ENCODE data around the gene JPH2. TPM values are rescaled to one million over a fixed set of nuclear protein-coding genes. Genes with fewer than 3 reads are reported as not detected.

JPH2 gene
- total RNA-seq, 1 donor from 2014 or later = 0.58 TPM

DNA sequence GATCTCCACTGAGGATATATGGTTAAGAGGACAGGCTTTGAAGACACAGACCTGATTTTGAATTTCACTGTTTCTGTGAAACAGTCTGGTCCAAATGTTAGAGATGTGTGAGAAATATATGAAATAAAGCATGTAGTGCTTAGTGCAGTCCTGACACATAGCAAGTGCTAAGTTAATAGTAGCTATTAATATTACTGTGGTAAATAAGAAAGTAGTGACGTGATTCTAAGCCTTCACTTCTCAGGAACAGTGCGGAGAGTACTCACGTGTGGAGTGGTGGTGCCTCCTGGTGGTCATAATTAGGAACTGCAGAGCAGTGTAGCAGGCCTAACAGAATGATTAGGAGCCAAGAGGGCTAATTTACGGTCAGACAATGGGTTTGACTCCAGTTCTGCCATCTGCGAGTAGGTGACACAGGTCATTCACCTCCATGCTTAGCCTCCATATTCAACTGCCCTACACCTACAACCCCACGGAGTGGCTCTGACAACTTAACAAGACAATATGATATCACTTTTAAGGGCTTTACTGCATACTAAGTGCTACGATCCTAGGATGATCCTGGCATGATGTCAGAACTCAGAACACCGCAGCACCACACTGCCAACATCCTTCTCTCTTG is 106.2 kb downstream of the JPH2 start:
- peak; percentile 52 for DNase-seq (ENCODE audit: extremely low read depth, low read depth, low spot score)

- DNase-seq (ENCODE audit: extremely low read depth, low read depth, low spot score) = no peak
Observed at GRCh38 chr20:44080064-44080463, 106.9 kb downstream of the JPH2 start.

GRCh38 chr20:44079291-44079690 is 107.7 kb downstream of the JPH2 start:
- no peak for DNase-seq (ENCODE audit: extremely low read depth, low read depth, low spot score)

DNA sequence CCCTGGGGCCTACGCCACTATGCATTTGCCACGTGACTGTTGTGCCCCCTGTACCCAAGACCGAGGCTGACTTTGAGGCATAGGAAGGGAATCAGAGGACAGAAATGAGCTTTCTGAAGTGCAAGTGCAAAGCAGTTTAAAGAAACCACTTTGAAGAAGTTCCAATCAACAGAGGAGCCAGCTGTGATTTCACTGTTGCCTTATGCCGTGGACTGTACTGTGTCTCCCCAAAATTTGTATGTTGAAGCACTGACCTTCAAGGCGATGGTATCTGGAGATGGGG is 111.1 kb downstream of the JPH2 start:
- DNase-seq (ENCODE audit: extremely low read depth, low read depth, low spot score) = no peak

DNA sequence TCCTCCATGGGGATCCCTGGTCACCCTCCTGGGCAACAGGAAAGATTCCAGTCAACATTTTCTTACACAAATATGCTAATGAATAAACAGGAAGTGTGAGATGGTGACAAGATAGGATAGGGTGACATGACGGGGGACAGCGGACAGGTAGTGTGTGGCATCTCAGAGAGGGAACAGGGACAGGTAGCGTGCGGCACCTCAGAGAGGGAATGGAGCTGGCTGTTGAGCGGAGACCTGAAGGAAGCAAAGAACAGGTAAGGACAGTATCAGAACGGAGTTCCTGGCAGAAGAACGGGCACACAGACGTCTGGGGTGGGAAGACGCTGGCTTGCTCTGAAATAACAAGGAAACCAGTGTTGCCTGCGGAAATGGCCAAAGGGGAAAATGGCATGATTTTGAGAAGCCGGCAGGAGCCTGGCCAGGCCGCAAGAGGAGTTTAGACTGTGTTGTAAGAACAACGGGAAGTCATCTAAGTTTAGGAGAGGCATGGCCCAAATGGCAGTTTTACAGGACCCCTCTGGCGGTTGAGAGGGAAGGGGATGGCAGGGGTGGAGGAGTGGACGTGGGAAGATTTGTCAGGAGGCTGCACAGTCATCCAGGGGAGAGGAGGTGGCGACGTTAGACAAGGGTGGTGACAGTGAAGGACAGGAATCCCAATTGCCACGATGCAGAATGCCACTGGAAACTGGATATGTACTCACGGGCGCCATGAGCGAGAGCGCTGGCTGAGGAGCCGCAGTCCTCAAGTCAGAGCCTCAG is 111.6 kb downstream of the JPH2 start:
- DNase-seq (ENCODE audit: extremely low read depth, low read depth, low spot score) = no peak

DNA sequence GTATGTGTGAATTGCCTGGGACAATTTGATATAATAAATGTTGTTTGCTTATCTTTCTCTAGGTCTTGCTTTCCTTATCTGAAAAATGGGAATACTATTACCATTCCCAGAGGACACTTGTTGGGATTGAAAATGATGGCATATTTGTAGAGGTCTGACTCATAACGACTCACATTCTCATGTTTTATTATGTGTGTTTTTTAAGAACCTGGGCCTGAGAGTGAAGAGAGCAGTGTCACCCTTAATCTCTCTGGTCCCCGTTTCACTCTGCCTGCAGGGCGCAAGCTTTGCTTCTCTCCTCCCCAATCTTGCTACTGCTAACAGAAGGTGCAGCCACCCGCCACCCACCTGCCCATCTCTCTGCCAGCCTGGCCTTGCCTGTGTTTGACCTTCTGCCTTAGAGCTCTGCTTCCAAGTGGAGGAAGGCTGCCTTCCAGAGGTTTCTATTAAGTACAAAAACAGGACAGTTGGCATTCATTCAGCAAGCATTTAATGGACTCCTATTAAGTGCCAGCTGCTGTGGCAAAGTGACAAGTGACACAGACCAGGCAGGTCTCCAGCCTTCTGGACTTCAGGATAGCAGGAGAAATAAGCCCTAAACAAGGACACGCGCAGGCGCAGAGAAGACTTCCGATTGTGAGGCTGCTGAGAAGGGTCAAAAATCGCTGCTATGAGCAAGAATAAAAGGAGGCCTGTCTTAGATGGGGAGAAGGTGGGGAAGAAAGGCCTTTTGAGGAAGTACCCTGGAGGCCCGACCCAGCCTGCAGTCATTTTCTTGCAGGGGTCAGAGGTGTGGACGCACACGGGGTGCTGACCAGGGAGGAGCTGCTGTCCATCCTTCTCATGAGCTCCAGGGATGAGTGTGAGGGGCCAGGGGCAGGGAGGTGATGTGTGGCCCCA is 112.5 kb downstream of the JPH2 start:
- no peak for DNase-seq (ENCODE audit: extremely low read depth, low read depth, low spot score)

DNA sequence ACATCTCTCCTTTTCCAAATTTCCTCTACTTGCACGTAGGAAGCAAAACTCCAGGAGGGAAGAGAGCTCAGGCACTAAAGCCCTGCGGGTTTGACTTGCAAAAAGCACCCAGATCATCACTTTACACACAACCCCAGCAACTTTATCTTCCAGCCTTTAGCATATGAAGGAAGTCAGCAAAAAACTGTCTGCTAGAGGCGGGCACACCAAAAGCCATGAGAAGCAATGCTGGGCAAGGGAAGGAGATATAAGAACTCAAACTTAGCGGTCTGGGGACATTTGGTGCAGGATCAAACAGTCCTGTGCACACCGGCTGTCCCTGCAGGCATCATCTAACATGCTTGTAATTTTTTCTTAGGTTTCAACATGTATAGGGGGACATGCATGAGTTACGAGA is 113.3 kb downstream of the JPH2 start:
- DNase-seq (ENCODE audit: extremely low read depth, low read depth, low spot score) = no peak

DNA sequence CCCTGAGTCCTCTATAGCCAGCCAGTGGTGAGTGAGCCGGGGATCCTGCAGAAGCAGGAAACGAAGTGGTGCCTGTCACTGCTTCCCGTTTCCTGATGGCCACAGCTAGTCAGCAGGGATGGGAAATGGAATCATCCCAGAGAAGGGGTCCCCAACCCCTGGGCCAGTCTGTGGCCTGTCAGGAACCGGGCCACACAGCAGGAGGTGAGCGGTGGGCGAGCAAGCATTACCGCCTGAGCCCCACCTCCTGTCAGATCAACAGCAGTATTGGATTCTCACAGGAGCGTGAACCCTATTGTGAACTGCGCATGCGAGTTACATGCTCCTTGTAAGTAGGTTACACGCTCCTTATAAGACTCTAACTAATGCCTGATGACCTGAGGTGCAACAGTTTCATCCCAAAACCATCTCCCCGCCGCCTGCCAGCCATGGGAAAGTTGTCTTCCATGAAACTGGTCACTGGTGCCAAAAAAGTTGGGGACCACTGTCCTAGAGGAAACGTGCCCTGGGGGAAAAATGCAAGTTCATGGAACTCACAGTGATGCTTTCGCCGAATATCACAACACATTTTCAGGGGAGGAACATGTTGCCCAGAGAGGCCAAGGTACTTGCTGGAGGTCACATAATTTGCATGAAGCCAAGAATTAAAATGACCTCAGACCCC is 113.8 kb downstream of the JPH2 start:
- DNase-seq (ENCODE audit: extremely low read depth, low read depth, low spot score) = no peak

- DNase-seq (ENCODE audit: extremely low read depth, low read depth, low spot score) = no peak
Observed at GRCh38 chr20:44072384-44072783, 114.6 kb downstream of the JPH2 start.

DNA sequence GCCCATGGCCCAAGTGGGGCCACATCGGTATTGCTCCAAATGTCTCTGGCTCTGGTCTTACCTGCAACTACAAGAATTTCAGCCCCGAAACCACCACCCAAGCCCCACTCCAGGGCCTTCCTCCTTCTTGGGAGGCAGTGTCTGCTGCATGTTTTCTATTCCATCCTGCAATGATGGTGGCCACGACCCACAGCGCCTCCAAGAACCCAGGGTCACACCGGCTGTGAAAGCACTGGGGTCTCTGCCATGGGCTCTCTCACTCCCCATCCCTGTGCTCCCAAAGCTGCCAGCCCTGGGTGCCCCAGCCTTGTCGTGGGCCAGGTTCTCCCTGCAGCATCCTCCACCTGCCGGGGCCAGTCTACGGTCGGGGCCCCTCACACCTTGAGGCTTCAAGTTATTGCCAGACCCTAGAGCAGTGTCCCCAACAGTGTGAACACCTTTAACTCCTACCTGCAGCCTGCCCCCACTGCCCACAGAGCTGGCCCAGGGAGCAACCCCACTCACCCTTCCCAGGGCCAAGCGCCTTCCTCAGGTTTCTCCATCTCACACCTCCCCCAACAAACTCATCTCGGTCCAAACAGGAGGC is 115.4 kb downstream of the JPH2 start:
- DNase-seq (ENCODE audit: extremely low read depth, low read depth, low spot score) = no peak

DNA sequence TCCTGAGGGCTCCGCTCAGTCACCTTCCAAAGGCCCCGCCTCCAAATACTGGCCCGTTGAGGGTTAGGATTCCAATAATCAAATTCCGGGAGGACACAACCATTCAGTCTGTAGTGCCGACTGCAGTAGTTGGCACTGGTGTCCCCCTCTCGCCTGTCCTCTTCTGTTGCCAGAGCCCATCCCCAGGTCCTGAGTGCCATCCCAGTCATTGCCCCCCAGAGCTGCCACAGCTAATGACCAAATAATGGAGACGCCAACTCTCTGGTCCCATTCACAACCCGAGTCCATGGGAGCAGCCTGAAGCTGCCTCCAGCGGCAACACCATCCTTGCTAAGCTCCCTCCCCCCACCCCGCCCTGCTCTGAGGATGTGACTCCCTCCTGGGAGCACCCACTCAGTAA is 115.9 kb downstream of the JPH2 start:
- DNase-seq (ENCODE audit: extremely low read depth, low read depth, low spot score) = no peak

DNA sequence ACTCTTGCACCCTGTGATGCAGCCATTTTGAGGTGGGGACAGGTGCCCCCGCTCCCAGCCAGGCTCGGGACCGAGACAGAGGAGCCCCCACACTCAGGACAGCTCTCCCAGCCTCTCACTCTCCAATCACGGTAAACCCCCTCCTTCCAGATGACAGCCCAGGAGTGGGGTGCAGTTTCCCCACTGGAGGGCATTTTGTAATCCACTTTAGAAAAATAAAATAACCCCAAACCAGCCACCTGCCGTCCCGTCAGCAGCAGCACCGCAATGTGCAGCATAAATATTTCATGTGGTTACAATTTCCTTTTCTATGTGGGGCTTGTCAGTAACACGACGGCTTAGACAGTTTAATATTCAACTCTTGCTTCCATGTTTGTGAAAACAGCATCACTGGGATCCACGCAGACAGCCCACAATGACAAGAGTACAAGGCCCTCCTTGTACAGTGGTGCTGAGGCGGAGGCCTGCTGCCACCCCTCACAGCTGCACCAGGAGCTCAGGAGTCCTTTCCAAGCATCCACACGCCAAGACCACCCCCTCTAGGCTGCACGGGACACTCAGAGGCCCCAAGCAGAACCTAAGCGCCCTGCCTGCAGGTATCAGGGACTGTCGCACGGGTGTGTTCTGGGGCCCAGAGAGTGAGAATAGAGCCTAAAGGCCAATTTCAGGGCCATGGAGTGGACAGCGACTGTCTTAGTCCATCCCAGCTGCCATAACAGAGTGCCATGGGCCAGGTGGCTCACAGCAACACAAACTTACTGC is 116.7 kb downstream of the JPH2 start:
- DNase-seq (ENCODE audit: extremely low read depth, low read depth, low spot score) = no peak

GRCh38 chr20:44069203-44070011 is 117.6 kb downstream of the JPH2 start:
- no peak for DNase-seq (ENCODE audit: extremely low read depth, low read depth, low spot score)

DNA sequence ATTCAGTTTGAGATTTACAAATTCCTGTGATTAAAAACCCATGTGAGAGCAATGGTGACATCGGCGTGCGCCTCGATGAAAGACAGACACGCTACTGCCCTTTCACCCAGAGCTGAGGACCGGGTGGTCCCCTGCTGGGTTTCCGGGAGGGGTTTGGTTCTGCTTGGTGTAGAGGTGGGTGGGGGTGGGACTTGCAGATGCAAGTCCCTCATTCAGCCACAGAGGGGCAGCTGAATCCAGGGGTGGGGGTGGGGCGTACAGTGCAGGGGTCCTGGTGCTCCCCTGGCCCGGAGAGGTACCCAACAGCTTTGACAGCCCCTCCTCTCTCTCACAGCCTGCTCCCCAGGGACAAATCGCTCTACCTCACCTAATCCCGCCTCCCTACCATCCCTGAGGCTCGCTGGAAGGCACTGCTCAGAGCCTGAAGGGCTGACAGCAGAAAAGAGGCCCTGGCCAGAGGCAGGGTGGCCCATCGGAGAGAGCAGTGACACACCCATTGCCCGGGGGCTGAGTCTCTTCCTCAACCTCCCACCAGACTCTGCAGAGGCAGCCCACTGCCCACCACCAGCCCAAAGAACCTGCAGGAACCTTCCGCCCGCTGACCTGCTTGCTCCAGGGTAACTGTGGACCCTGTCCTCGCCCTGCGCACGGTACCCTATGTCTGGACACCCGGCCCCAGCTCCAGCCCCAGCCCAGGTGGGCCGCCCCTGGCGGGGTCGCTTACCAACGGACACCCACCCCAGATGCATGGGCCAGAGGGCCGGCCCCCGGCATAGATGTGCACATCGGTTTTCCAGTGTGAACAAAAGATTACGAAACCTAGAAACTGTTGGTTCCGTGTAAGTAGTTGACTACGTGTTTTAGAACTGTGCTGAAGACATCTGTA is 118.4 kb downstream of the JPH2 start:
- no peak for DNase-seq (ENCODE audit: extremely low read depth, low read depth, low spot score)

DNA sequence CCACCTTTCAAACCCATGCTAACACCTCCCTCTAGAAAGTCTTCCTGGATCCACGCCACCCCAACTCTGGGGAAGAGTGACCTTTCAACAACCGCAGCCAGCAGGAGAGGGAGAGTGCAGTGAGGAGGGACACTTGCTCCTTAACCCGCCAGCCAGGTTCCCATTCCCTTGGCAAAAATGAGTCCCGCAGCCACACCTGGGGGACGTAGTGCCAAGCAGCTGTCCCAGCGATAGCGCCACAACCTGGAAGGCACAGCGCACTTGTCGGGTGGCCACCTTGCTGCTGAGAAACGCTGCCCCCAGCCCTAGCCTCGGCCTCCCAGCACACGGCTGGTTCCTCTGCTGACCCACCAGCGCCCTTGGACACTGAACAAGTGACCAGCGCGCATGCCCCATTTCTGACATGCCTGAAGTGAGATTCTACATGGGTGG is 119.3 kb downstream of the JPH2 start:
- no peak for DNase-seq (ENCODE audit: extremely low read depth, low read depth, low spot score)

DNA sequence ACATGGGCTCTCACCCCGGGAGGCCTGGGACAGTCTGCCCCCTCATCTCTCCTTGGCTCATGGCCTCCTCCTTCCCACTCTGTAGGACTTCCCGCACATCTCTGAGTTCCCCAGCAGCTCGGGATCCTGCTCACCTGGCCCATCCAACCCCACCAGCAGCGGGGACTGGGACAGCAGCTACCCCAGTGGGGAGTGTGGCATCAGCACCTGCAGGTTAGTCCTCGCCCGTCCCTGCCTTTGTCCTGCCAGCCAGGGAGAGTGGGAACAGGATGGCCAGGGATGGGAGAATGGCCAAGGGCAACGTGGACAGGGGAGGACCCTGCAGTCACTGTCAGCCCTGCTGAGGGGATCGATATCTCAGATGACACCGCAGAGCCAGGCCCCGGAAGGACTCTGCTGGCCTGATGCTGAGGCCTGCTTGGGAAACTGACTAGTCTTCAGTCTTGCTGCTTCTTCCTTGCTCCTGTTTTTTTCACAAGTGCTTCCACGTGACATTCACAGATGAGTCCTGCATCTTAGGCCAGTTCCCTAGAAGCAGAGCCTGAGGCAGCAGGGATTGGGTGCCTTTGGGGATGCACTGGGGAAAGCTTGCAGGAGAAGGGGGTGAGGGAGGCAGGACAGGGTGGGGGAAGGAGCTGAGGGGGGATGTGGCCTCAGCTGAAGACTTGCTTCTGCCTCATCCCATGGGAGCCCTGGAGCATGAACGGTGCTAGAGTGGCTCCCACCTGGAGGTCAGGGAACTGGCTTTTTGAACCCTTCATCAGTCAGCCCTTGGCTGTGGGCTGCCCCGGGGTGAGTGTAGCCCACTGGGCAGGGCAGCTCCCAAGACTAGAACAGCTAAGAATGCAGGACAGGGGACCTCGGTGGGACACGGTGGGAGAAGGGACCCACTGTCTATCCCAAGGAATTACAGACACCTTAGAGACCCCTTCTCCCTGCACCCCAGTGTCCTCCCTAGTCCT is 120.1 kb downstream of the JPH2 start:
- DNase-seq (ENCODE audit: extremely low read depth, low read depth, low spot score) = no peak
